Measurements from ENCODE around the gene KDM7A.

DNA sequence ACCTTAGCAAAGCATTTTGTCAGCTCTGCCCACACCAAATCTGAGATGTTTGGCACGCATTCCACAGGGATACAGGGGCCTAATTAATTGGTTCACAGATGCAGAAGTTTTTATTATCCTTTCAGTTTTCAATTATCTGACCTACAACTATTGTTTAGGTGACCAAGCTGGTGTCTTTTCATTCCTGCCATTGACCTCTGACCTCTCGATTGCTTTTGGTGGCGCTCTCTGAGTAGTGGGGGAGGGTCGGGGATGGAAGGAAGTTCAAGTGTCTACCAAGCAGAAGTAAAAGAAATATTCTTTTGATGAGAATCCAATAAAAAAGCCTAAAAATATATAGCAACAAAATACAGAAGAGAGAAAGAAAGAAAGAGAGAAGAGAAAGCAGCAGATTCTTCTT is 28.8 kb upstream of the KDM7A start:
- TF ChIP-seq POLR2A (IDR thresholded peaks at IDR 0.05) (no peak), EP300 (IDR thresholded peaks at IDR 0.05) (no peak), POLR2AphosphoS5 (IDR thresholded peaks at IDR 0.05) (no peak)
- TF ChIP-seq, protein P1, sequence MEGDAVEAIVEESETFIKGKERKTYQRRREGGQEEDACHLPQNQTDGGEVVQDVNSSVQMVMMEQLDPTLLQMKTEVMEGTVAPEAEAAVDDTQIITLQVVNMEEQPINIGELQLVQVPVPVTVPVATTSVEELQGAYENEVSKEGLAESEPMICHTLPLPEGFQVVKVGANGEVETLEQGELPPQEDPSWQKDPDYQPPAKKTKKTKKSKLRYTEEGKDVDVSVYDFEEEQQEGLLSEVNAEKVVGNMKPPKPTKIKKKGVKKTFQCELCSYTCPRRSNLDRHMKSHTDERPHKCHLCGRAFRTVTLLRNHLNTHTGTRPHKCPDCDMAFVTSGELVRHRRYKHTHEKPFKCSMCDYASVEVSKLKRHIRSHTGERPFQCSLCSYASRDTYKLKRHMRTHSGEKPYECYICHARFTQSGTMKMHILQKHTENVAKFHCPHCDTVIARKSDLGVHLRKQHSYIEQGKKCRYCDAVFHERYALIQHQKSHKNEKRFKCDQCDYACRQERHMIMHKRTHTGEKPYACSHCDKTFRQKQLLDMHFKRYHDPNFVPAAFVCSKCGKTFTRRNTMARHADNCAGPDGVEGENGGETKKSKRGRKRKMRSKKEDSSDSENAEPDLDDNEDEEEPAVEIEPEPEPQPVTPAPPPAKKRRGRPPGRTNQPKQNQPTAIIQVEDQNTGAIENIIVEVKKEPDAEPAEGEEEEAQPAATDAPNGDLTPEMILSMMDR (IDR thresholded peaks at IDR 0.05), result no peak
